B cell (primary cell): ENCODE measurements around the gene NAXD. TPM values are rescaled to one million over a fixed set of nuclear protein-coding genes. Genes with fewer than 3 reads are reported as not detected.

Experiments
- ATAC-seq: fragments of 200-7000 bp; cut with Tn5 transposase; one replicate; pipeline ENCODE4 v1.10.0; 2021; ENCODE audit warnings: low read depth, mild to moderate bottlenecking, moderate number of reproducible peaks, moderate library complexity
- CTCF ChIA-PET: fragments of 350-600 bp; sonication (Branson Sonifier 250); formaldehyde crosslinking; loops from one replicate; lab custom pipeline; 2021; ENCODE audit warnings: antibody characterized with exemption, inconsistent platforms; lab: Charles Lee
- POLR2A ChIA-PET: fragments of 350-600 bp; sonication (Branson Sonifier 250); formaldehyde crosslinking; loops from one replicate; lab custom pipeline; 2021; ENCODE audit warnings: antibody characterized with exemption; lab: Charles Lee
- DNase-seq: peaks from one replicate; pipeline ENCODE4 v3.0.0; 2013
- H2AFZ ChIP-seq: 2 replicates; pipeline ENCODE4 v1.6.1; 2012; ENCODE audit warnings: mild to moderate bottlenecking, low read depth, low read length; ENCODE audit not compliant: insufficient read depth, poor library complexity, severe bottlenecking
- H3K27ac ChIP-seq, 2 donors: 1 replicate in 1 of 2; 2 replicates in 1 of 2; pipeline ENCODE4 v1.5.1; 2012 to 2013; ENCODE audit warnings: low read length in 2 of 2, mild to moderate bottlenecking in 2 of 2, moderate library complexity in 1 of 2
- H3K27me3 ChIP-seq, 4 experiments: fragments of 200-600 bp in 1 of 4; sonication (generic) in 1 of 4; replicated peaks in 1 of 4; 1 replicate in 2 of 4; 2 replicates in 2 of 4; pipeline versions ENCODE4 v1.6.1 to v1.7.0; 2013 to 2016; ENCODE audit warnings: low read length in 3 of 4, mild to moderate bottlenecking in 2 of 4, mixed read lengths in 1 of 4, moderate library complexity in 1 of 4; ENCODE audit not compliant: insufficient read depth in 4 of 4, control insufficient read depth in 3 of 4; ENCODE audit errors: control extremely low read depth in 1 of 4
- H3K36me3 ChIP-seq, 2 experiments: replicated peaks in 1 of 2; 1 replicate in 1 of 2; 2 replicates in 1 of 2; pipeline versions ENCODE4 v1.6.1 to v1.7.1; 2013; ENCODE audit warnings: low read length in 1 of 2; ENCODE audit not compliant: insufficient read depth in 2 of 2, control insufficient read depth in 1 of 2; ENCODE audit errors: control extremely low read depth in 1 of 2, extremely low read depth in 1 of 2
- H3K4me1 ChIP-seq, 2 donors: fragments of 200-600 bp in 1 of 2; sonication (generic) in 1 of 2; 1 replicate in 1 of 2; 2 replicates in 1 of 2; pipeline versions ENCODE4 v1.5.1 to v1.6.1; 2013 to 2017; ENCODE audit warnings: low read length in 2 of 2; ENCODE audit not compliant: control insufficient read depth in 2 of 2, insufficient read depth in 2 of 2
- H3K4me2 ChIP-seq: replicated peaks from 2 replicates; pipeline ENCODE3; 2012; ENCODE audit warnings: mild to moderate bottlenecking, low read depth, low read length; ENCODE audit not compliant: poor library complexity, severe bottlenecking
- H3K4me3 ChIP-seq, 5 experiments: fragments of 200-600 bp in 1 of 5; sonication (generic) in 1 of 5; 1 replicate in 3 of 5; 2 replicates in 2 of 5; pipeline versions ENCODE4 v1.5.1 to v1.7.0; 2011 to 2016; ENCODE audit warnings: low read length in 4 of 5, mild to moderate bottlenecking in 4 of 5, low read depth in 2 of 5, control low read depth in 1 of 5, moderate library complexity in 1 of 5; ENCODE audit not compliant: insufficient read depth in 1 of 5; ENCODE audit errors: control extremely low read depth in 1 of 5, extremely low read depth in 1 of 5
- H3K79me2 ChIP-seq: fragments of 200-600 bp; sonication (generic); one replicate; pipeline ENCODE4 v1.6.0; 2016; ENCODE audit warnings: low read length; ENCODE audit not compliant: control insufficient read depth, insufficient read depth
- H3K9ac ChIP-seq: fragments of 200-600 bp; sonication (generic); 2 replicates; pipeline ENCODE4 v1.6.1; 2017; ENCODE audit warnings: mild to moderate bottlenecking, low read length, moderate library complexity
- H3K9me3 ChIP-seq, 3 donors: one replicate each; pipeline versions ENCODE4 v1.6.1 to v1.7.1; 2013; ENCODE audit warnings: low read length in 2 of 3; ENCODE audit not compliant: control insufficient read depth in 2 of 3, insufficient read depth in 1 of 3; ENCODE audit errors: control extremely low read depth in 1 of 3
- H4K20me1 ChIP-seq: 2 replicates; pipeline ENCODE4 v1.6.0; 2012; ENCODE audit warnings: mild to moderate bottlenecking, low read length; ENCODE audit not compliant: insufficient read depth, control insufficient read depth, poor library complexity, severe bottlenecking
- H3K27ac Mint-ChIP-seq: one replicate; pipeline ENCODE4 v1.8.0; 2021; ENCODE audit warnings: mixed read lengths
- H3K27me3 Mint-ChIP-seq: one replicate; pipeline ENCODE4 v1.8.0; 2021; ENCODE audit warnings: mixed read lengths
- H3K4me1 Mint-ChIP-seq: one replicate; pipeline ENCODE4 v1.8.0; 2021; ENCODE audit warnings: mixed read lengths
- H3K4me3 Mint-ChIP-seq: one replicate; pipeline ENCODE4 v1.8.0; 2021; ENCODE audit warnings: mixed read lengths
- H3K9me3 Mint-ChIP-seq: one replicate; pipeline ENCODE4 v1.8.0; 2022; ENCODE audit warnings: mixed read lengths; ENCODE audit not compliant: insufficient read depth
- EZH2 ChIP-seq: IDR thresholded peaks from 2 replicates; pipeline ENCODE4 v1.6.1; 2012; ENCODE audit warnings: borderline replicate concordance, low read depth, mild to moderate bottlenecking, moderate library complexity, low read length; ENCODE audit not compliant: insufficient read depth, poor library complexity, severe bottlenecking
- WGBS: methylation state at CpG from one replicate; pipeline ENCODE4 v1.1.5; 2013; ENCODE audit warnings: missing lambda C conversion rate; ENCODE audit not compliant: insufficient coverage; 5-methylcytosine and 5-hydroxymethylcytosine counted together
- intact Hi-C: fragments of 100-400 bp; cut with micrococcal nuclease; formaldehyde crosslinking; loops from one replicate; pipeline ENCODE4 v1.10.0; 2022
- polyA plus RNA-seq: library from polyadenylated mRNA; depleted of rRNA; stranded (reverse); fragments of >200 nt; gene quantifications from 2 replicates; pipeline ENCODE4 v1.2.3, GENCODE V29; 2012
- total RNA-seq, 2 donors: library from RNA; stranded (reverse); fragments of 120-200 nt in 1 of 2; gene quantifications; 1 replicate in 1 of 2; 2 replicates in 1 of 2; pipeline versions ENCODE4 v1.2.3 to v1.2.4, GENCODE V29; 2013 to 2022
- TF ChIP-seq, protein P1 (sequence below): fragments of 200-600 bp; IDR thresholded peaks from one replicate; pipeline ENCODE4 v1.8.0; 2022; ENCODE audit warnings: antibody characterized with exemption, mild to moderate bottlenecking

The NAXD gene
- total and polyA plus RNA-seq, 2 donors (not counting 1 experiment from before 2014, with no cell fraction given): 28.4 to 33.3 TPM

DNA sequence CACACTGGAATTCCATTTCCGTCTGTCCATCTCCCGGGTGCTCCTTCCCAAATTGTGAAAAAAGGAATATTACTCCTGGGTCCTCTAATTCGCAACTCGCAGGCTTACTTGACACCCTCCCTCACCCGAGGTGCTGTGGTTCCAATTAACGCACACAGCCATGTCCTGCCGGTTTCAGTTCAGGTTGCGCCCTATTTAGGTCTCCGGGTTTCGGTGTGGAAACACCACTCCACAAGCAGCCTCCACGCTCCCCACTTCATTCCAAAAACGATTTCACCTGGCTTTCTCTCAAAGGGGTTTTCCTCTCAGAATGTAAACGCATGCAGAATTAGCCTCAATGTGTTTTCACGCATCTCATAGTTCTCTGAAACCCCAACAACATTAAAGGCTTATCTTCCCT lies 37.9 kb downstream of the NAXD start:
- H3K27me3 ChIP-seq: no peaks in the 10 kb centered on the region
- WGBS: 41% methylated on average over 12 of the region's 14 CpGs
- TF ChIP-seq, protein P1, sequence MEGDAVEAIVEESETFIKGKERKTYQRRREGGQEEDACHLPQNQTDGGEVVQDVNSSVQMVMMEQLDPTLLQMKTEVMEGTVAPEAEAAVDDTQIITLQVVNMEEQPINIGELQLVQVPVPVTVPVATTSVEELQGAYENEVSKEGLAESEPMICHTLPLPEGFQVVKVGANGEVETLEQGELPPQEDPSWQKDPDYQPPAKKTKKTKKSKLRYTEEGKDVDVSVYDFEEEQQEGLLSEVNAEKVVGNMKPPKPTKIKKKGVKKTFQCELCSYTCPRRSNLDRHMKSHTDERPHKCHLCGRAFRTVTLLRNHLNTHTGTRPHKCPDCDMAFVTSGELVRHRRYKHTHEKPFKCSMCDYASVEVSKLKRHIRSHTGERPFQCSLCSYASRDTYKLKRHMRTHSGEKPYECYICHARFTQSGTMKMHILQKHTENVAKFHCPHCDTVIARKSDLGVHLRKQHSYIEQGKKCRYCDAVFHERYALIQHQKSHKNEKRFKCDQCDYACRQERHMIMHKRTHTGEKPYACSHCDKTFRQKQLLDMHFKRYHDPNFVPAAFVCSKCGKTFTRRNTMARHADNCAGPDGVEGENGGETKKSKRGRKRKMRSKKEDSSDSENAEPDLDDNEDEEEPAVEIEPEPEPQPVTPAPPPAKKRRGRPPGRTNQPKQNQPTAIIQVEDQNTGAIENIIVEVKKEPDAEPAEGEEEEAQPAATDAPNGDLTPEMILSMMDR: no peak
- no peak for TF ChIP-seq EZH2
- H3K9me3 ChIP-seq: no peaks in the 10 kb centered on the region
- Mint-ChIP-seq H3K4me1 (peaks cover 69% of the 10 kb centered on the region), H3K27me3 (no peaks in the 10 kb centered on the region), H3K4me3 (peak overlapping the region; percentile 84), H3K27ac (peak overlapping the region; percentile 92), H3K9me3 (no peaks in the 10 kb centered on the region)
- POLR2A ChIA-PET: interaction anchor here (1.4 to 2.0 kb wide), 2 partner anchors 23 to 53 kb away, joined by 5 to 8 read pairs; partner anchors contain the start of gene CARS2
- no peak overlapping the region for H2AFZ ChIP-seq
- ATAC-seq (peak; percentile 53), DNase-seq (peak; percentile 44)
- intact Hi-C loops: no loop called here
- CTCF ChIA-PET: interaction anchor here (1.3 to 2.9 kb wide), 3 partner anchors 8 to 198 kb away, joined by 5 to 17 read pairs (median 6); no protein-coding TSS in a partner anchor
- H3K27ac ChIP-seq: peak overlapping the region in 1 of 2 donors; percentile 34
- peaks cover 56 to 57% of the 10 kb centered on the region in 2 donors for H3K4me1 ChIP-seq
- peak overlapping the region in 3 of 5 experiments; percentile 7 to 40 (median 12) for H3K4me3 ChIP-seq
- no peaks in the 10 kb centered on the region for H4K20me1 ChIP-seq
- peaks cover 0 to 31% of the 10 kb centered on the region in 2 experiments for H3K36me3 ChIP-seq
- H3K79me2 ChIP-seq: peaks cover 47% of the 10 kb centered on the region
- H3K9ac ChIP-seq: peak overlapping the region; percentile 16
- H3K4me2 ChIP-seq: peak overlapping the region; percentile 65

DNA sequence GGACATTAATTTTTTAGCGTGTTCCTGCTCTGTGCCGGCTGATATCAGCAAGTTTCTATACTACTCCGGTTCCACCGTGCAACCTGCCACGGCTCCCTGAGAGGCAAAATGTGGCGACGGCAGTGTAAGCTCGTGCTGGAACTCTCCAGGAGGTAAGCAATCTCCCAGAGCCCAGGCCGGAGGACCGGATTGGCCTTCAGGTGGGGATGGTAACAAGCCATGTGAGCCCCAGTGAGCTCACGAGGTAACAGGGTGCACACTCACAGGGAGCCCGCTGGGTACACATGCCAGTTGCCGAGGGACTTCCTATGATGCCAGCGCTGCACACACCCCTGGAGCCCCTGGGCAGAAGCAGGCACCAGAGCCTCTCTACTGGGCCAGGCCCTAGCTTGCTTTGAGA lies 38.5 kb downstream of the NAXD start:
- H4K20me1 ChIP-seq: no peaks in the 10 kb centered on the region
- Mint-ChIP-seq H3K4me3 (no peak overlapping the region), H3K27me3 (no peaks in the 10 kb centered on the region), H3K27ac (peak overlapping the region; percentile 92), H3K4me1 (peaks cover 74% of the 10 kb centered on the region), H3K9me3 (no peaks in the 10 kb centered on the region)
- no peak for DNase-seq
- no peak overlapping the region for H3K27ac ChIP-seq
- H3K36me3 ChIP-seq: peaks cover 0 to 25% of the 10 kb centered on the region in 2 experiments
- no peak overlapping the region for H3K9ac ChIP-seq
- WGBS: 97% methylated on average over 14 of the region's 14 CpGs
- ChIA-PET CTCF (interaction anchor here (1.1 to 2.9 kb wide), 3 partner anchors 9 to 198 kb away, joined by 3 to 17 read pairs (median 3); no protein-coding TSS in a partner anchor), POLR2A (interaction anchor here (0.5 kb wide), 1 partner anchor 24 kb away, joined by 5 read pairs; no protein-coding TSS in a partner anchor)
- peak overlapping the region; percentile 65 for H3K4me2 ChIP-seq
- no peaks in the 10 kb centered on the region for H3K9me3 ChIP-seq
- H3K4me1 ChIP-seq: peaks cover 62 to 63% of the 10 kb centered on the region in 2 donors
- no peak for ATAC-seq
- intact Hi-C loops: no loop called here
- no peak overlapping the region for H3K4me3 ChIP-seq
- no peak overlapping the region for H2AFZ ChIP-seq
- no peak for TF ChIP-seq EZH2
- TF ChIP-seq, protein P1: no peak
- peaks cover 44% of the 10 kb centered on the region for H3K79me2 ChIP-seq
- H3K27me3 ChIP-seq: no peaks in the 10 kb centered on the region
